ENCODE results near the gene MEA1. TPM values are rescaled to one million over a fixed set of nuclear protein-coding genes. Genes with fewer than 3 reads are reported as not detected.

MEA1 gene
- total RNA-seq, 1 donor from 2014 or later: 56.1 TPM

DNA sequence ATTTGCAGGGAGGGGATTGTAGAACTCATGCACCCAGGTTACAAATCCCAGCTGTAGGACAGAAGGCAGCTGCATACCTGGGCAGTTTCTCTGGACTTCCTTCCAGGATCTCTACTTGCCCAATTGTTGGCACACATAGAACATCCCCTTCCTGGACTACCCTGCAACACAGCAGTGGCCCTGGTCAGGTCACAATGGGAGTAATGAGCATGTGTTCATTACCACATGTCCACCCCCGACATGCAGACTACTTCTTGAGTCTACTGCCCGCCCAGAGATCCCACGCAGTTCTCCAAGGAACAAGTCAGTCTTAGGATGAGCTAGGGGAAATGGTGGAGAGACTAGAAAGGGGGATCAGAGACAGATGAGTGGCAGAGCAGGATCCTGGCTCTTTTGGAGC is 39.8 kb downstream of the MEA1 start:
- DNase-seq (ENCODE audit: low spot score): no peak

- DNase-seq (ENCODE audit: low spot score): no peak
These were observed 41.9 kb downstream of the MEA1 start for GRCh38 chr6:42971746-42972327.

DNA sequence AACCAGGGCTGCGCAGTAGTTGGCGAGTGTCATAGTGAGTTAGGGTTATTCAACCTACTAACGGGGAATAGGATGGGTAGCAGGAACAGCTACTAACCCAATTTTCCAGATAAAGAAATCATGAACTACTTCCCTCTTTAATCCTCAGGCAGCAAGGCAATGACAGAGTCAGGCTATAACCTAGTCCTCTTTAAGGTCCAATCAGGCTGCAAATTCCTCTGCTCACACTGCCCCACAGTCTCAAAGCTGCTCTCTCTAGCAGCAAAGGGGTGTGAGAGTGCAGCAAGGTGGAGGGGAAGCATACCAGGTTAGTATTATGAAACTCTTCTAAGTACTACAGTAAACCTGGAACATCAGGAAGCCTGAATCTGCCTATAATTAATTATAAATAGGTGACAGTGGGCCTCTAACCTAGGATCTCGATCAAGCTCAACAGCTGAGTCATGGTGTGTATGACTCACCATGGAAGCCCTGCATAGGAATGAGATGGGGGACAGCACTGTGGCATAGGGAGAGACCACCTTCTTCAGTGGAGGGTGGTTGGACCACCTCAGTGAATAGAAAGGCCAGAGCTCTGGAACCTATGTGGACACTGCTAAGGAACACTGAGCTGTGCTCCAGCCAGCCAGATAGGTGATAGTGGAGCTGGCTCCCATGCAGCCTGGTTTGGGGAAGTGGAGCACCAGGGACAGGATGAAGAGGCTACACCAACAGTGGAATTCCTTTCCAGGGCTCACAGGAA is 42.7 kb downstream of the MEA1 start:
- DNase-seq (ENCODE audit: low spot score): no peak

- DNase-seq (ENCODE audit: low spot score): no peak
These were observed 43.8 kb downstream of the MEA1 start for GRCh38 chr6:42969934-42970333.

DNA sequence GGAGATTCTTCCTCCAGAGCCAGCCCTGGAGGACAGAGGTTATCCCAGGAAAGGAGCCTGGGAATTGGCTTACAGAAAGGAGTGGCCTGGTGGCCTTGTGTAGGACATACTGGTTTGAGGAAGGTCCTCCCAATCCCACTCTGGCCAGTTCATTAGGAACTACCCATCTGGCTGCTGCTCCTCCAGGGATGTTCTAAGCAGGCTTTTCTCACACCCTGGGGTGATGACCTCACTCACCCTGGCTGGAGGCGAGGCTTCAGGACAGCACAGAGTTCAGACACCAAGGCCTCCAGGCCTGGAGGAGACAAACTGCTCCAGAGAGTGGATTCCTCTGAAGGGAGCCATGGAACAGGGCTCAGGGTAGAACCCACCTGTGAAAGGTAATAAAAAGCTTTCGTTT is 44.3 kb downstream of the MEA1 start:
- DNase-seq (ENCODE audit: low spot score): no peak

- DNase-seq (ENCODE audit: low spot score): no peak
These were observed 45.0 kb downstream of the MEA1 start for GRCh38 chr6:42968783-42969182.

GRCh38 chr6:42968126-42968701 is 45.5 kb downstream of the MEA1 start:
- no peak for DNase-seq (ENCODE audit: low spot score)

DNA sequence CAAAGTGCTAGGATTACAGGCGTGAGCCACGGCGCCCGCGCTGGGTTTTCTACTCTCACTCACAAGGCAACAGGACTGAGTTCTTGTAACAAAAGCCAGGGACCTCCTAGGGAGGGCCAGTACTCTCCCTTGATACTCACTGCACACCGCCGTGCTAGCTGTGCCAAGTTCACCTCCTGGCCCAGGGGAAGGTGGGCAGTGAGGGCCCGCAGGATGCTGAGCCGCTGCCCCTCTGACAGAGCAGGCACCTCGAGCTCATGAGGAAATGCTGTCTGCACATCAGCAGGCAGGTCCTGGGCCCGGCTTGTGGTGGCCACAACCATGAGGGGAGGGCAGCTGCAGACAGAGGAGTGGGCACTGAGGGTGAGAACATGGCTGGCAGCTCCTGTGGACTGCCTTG is 46.5 kb downstream of the MEA1 start:
- DNase-seq (ENCODE audit: low spot score): no peak

DNA sequence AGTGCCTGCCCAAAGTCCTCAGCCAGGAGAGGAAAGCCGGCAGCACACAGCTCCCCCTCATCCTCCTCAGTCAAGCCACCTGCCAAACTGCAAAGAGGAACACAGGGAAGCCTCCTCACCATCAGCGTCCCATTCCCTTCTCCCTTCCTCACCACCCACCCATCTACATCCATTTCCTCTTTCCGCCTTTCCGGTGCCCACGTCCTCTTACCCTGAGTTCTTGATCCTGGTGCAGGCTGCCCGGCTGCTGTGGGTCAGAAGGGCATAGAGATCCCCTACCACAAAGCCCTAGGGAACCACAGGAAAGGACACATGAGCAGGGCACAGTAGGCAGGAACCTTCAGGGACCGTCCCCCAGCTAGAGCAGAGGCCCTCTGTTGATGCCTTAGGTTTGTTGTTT is 47.2 kb downstream of the MEA1 start:
- no peak for DNase-seq (ENCODE audit: low spot score)

DNA sequence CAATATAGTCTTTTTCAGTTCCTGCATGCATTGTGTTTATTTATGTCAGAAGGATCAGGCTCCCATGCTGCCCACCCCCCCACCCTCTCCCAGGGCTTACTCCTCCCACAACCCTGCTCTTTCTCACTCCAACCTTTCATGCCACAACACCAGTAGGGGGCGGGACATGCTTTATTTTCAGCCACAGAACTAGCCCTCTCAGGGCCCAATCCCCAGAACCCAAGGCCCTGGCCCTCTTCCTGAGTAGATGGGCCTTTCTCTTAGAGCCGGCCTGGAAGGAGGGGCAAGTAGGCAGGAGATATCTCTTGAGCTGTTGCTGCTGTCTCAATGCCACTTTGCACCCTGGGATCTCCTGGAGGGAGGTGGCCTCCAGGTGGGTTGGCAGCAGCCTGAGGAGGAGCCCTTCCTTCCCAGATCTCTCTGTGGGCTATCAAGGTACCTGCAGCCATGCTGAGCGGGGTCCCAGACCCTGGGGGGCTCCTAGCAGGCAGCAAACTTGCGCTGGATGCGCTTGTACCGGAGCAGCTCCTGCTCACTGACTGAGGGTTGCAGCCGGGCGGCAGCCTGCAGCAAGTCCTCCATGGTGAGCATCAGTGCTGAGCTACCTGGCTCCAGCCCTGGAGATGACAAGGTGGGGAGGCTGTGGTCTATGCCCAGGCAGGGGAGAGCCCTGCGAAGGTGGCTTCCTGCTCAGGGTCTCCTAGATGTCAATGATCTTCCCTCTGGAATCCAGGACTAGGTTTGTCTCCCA is 49.7 kb downstream of the MEA1 start:
- DNase-seq (ENCODE audit: low spot score): no peak

DNA sequence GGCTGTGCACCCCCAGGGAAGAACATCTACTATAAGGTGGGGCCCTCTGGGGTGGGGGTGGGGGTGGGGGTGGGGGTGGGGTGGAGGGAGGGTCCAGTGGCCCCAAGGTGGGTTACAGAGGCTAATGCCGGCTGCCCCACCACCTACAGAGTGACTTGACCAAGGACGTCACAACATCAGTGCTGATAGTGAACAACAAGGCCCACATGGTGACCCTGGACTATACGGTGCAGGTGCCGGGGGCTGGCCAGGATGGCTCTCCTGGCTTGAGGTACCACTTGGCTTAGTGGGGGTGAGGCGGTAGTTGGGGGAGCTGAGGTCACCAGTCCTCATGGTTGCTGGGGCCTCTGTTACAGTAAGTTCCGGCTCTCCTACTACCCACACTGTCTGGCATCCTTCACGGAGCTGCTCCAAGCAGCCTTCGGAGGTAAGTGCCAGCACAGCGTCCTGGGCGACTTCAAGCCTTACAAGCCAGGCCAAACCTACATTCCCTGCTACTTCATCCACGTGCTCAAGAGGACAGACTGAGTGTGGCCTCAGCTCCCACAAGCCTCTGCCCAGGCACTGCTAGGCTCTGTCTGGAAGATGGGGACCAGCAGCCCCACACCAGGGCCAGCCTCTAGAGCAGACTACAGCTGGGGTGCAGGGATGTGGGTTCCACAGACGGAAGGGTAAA is 50.4 kb downstream of the MEA1 start:
- DNase-seq (ENCODE audit: low spot score): no peak

GRCh38 chr6:42962502-42963178 is 51.1 kb downstream of the MEA1 start:
- DNase-seq (ENCODE audit: low spot score): no peak

- no peak for DNase-seq (ENCODE audit: low spot score)
These were observed 51.6 kb downstream of the MEA1 start for GRCh38 chr6:42962096-42962495.

Other genes with a start within 250 kb of the MEA1 start
- 10.8 TPM for gene BICRAL, start 231.9 kb downstream of the MEA1 start, total RNA-seq (ENCODE audit: insufficient read depth, low replicate concordance)
- gene RPL7L1, start 134.3 kb downstream of the MEA1 start, total RNA-seq (ENCODE audit: insufficient read depth, low replicate concordance): 77.3 TPM
- 2.6 TPM for gene PTCRA, start 97.9 kb downstream of the MEA1 start, total RNA-seq (ENCODE audit: insufficient read depth, low replicate concordance)
- gene CNPY3, start 84.5 kb downstream of the MEA1 start, total RNA-seq (ENCODE audit: insufficient read depth, low replicate concordance): 14.4 TPM
- gene GNMT, start 53.2 kb downstream of the MEA1 start, total RNA-seq (ENCODE audit: insufficient read depth, low replicate concordance): not detected
- 9.4 TPM for gene PEX6, start 34.8 kb downstream of the MEA1 start, total RNA-seq (ENCODE audit: insufficient read depth, low replicate concordance)
- gene PPP2R5D, start 29.4 kb downstream of the MEA1 start, total RNA-seq (ENCODE audit: insufficient read depth, low replicate concordance): 26.7 TPM
- 135 TPM for gene KLHDC3, start 303 bp upstream of the MEA1 start, total RNA-seq (ENCODE audit: insufficient read depth, low replicate concordance)
- gene RRP36, start 7.7 kb upstream of the MEA1 start, total RNA-seq (ENCODE audit: insufficient read depth, low replicate concordance): 26.2 TPM
- 27.0 TPM for gene CUL7, start 39.9 kb upstream of the MEA1 start, total RNA-seq (ENCODE audit: insufficient read depth, low replicate concordance)
- 12.8 TPM for gene MRPL2, start 45.5 kb upstream of the MEA1 start, total RNA-seq (ENCODE audit: insufficient read depth, low replicate concordance)
- 14.4 TPM for gene KLC4, start 45.7 kb upstream of the MEA1 start, total RNA-seq (ENCODE audit: insufficient read depth, low replicate concordance)
- 196 TPM for gene PTK7, start 62.4 kb upstream of the MEA1 start, total RNA-seq (ENCODE audit: insufficient read depth, low replicate concordance)
- 34.2 TPM for gene SRF, start 157.3 kb upstream of the MEA1 start, total RNA-seq (ENCODE audit: insufficient read depth, low replicate concordance)
- gene CUL9, start 168.2 kb upstream of the MEA1 start, total RNA-seq (ENCODE audit: insufficient read depth, low replicate concordance): 15.2 TPM
- 20.9 TPM for gene DNPH1, start 215.5 kb upstream of the MEA1 start, total RNA-seq (ENCODE audit: insufficient read depth, low replicate concordance)
- gene TTBK1, start 229.5 kb upstream of the MEA1 start, total RNA-seq (ENCODE audit: insufficient read depth, low replicate concordance): 0.48 TPM

Measured in umbilical cord (tissue), 2 donors.